Right atrium auricular region (tissue), 2 donors: Measurements from ENCODE around the gene DOCK1. TPM values are rescaled to one million over a fixed set of nuclear protein-coding genes. Genes with fewer than 3 reads are reported as not detected.
A peak's percentile ranks its signal among the peaks of the same experiment; 100 is the strongest.

ENCODE experiments used
- DNase-seq: peaks from one replicate; pipeline ENCODE4 v3.0.0-alpha.2; 2019; ENCODE audit warnings: low spot score
- H3K27ac ChIP-seq, 2 donors: fragments of 200-600 bp; sonication (generic); 1 replicate in 1 of 2; 2 replicates in 1 of 2; pipeline ENCODE4 v1.5.1; 2016 to 2019
- H3K27me3 ChIP-seq, 2 donors: fragments of 200-600 bp; sonication (generic); one replicate each; pipeline versions ENCODE4 v1.5.1 to v1.6.0; 2017 to 2019
- H3K36me3 ChIP-seq: fragments of 200-600 bp; sonication (generic); one replicate; pipeline ENCODE4 v1.5.1; 2016
- H3K4me1 ChIP-seq, 2 donors: fragments of 200-600 bp; sonication (generic); one replicate each; pipeline versions ENCODE4 v1.5.1 to v1.6.0; 2017 to 2019
- H3K4me3 ChIP-seq, 2 donors: fragments of 200-600 bp; sonication (generic); 1 replicate in 1 of 2; 2 replicates in 1 of 2; pipeline ENCODE4 v1.5.1; 2017 to 2019; ENCODE audit warnings: mild to moderate bottlenecking in 1 of 2, moderate library complexity in 1 of 2
- H3K9me3 ChIP-seq, 2 donors: fragments of 200-600 bp; sonication (generic); one replicate each; pipeline ENCODE4 v1.5.1; 2019
- total RNA-seq, 2 donors: library from RNA; depleted of rRNA; stranded (reverse); fragments of >200 nt; gene quantifications; one replicate each; pipeline ENCODE4 v1.1.0, GENCODE V29; 2016
- TF ChIP-seq, protein P1 (sequence below), 2 donors: fragments of 200-600 bp; sonication (generic); IDR thresholded peaks; one replicate each; pipeline ENCODE4 v1.5.1; 2019; ENCODE audit warnings: antibody characterized with exemption in 2 of 2

The DOCK1 gene
- total RNA-seq, 2 donors from 2014 or later, result 13.0 to 16.8 TPM

- H3K36me3 ChIP-seq, result peaks cover 3% of the 10 kb centered on the region
- DNase-seq, result no peak
- TF ChIP-seq, protein P1, sequence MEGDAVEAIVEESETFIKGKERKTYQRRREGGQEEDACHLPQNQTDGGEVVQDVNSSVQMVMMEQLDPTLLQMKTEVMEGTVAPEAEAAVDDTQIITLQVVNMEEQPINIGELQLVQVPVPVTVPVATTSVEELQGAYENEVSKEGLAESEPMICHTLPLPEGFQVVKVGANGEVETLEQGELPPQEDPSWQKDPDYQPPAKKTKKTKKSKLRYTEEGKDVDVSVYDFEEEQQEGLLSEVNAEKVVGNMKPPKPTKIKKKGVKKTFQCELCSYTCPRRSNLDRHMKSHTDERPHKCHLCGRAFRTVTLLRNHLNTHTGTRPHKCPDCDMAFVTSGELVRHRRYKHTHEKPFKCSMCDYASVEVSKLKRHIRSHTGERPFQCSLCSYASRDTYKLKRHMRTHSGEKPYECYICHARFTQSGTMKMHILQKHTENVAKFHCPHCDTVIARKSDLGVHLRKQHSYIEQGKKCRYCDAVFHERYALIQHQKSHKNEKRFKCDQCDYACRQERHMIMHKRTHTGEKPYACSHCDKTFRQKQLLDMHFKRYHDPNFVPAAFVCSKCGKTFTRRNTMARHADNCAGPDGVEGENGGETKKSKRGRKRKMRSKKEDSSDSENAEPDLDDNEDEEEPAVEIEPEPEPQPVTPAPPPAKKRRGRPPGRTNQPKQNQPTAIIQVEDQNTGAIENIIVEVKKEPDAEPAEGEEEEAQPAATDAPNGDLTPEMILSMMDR (IDR thresholded peaks at IDR 0.05), result no peak
- H3K4me3 ChIP-seq, result no peak overlapping the region
- no peaks in the 10 kb centered on the region for H3K9me3 ChIP-seq
- no peaks in the 10 kb centered on the region for H3K27me3 ChIP-seq
- no peak overlapping the region for H3K27ac ChIP-seq
- H3K4me1 ChIP-seq, result peaks cover 0 to 11% of the 10 kb centered on the region in 2 donors
These were observed 105.9 kb downstream of the DOCK1 start for GRCh38 chr10:127011174-127011573.

GRCh38 chr10:127012071-127012768, 107.0 kb downstream of the DOCK1 start:
- Histone ChIP-seq H3K27ac (peak overlapping the region in 1 of 2 donors; percentile 55), H3K4me1 (peaks cover 0 to 11% of the 10 kb centered on the region in 2 donors), H3K36me3 (no peaks in the 10 kb centered on the region), H3K27me3 (no peaks in the 10 kb centered on the region), H3K9me3 (no peaks in the 10 kb centered on the region), H3K4me3 (no peak overlapping the region)
- DNase-seq, result no peak
- TF ChIP-seq, protein P1 (IDR thresholded peaks at IDR 0.05), result no peak

DNA sequence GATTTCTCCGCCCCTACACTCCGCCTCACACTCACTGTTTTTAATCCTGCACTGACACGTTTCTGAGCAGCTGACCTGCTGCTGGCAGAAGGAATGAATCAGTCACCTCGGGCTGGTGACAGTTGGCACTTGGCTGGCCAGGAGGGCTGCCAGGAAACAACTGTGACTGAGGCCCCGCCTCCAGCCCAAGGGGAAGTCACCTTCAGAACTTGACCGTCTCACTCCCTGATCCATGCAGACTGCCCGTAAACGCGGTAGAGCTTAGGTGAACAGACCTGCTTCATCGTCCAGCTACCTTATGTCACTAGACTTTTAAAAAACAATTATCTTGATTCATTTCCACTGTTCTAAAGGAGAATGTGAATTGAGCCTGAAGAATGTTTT, 107.5 kb downstream of the DOCK1 start:
- DNase-seq, result peak; percentile 73
- Histone ChIP-seq H3K4me3 (peak overlapping the region in 1 of 2 donors; percentile 0), H3K4me1 (peaks cover 0 to 11% of the 10 kb centered on the region in 2 donors), H3K9me3 (no peaks in the 10 kb centered on the region), H3K27ac (peak overlapping the region; percentile 50 to 55), H3K27me3 (no peaks in the 10 kb centered on the region), H3K36me3 (no peaks in the 10 kb centered on the region)
- TF ChIP-seq, protein P1 (IDR thresholded peaks at IDR 0.05), result no peak

- H3K4me3 ChIP-seq, result peak overlapping the region in 1 of 2 donors; percentile 0
- H3K4me1 ChIP-seq, result peaks cover 0 to 11% of the 10 kb centered on the region in 2 donors
- no peak for DNase-seq
- TF ChIP-seq, protein P1 (IDR thresholded peaks at IDR 0.05), result no peak
- peak overlapping the region; percentile 50 to 55 for H3K27ac ChIP-seq
- H3K9me3 ChIP-seq, result no peaks in the 10 kb centered on the region
- H3K36me3 ChIP-seq, result no peaks in the 10 kb centered on the region
- H3K27me3 ChIP-seq, result no peaks in the 10 kb centered on the region
These were observed 108.0 kb downstream of the DOCK1 start for GRCh38 chr10:127013211-127013656.

DNA sequence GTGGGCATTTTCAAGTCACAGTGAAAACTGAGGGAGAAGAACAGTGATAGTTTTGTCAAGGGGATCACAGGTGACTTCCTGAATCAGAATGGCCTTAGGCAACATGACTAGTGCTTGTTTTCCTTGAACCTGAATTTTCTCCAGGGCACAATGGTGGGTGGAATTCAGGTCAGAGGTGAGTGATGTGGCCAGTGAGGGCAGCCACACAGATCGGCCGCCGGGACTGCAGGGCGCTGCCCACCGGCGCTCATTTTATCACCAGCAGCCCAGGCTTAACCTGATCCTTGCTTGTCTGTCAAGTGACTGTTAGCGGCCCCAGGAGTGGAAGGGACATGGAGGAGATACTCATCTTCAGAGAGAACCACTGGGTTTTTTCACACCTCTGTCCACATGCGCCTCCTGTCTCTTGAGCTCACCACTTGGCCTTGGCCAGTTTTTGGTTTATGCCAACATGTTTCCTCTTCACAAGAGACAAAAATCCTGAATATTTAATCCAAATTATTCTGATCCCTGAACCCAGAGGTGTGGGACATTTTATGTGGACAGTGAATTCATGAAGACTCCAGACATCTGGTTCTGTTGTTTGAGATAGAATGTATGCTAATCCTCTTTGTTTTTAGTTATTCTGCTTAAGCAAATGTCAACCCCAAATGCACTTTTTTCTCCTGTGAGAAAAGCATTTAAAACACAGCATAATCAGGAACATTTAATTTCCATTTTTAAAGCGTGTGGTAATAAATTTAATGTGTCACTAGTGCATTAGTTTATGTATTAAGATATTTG, 108.7 kb downstream of the DOCK1 start:
- DNase-seq, result no peak
- no peaks in the 10 kb centered on the region for H3K9me3 ChIP-seq
- H3K27me3 ChIP-seq, result no peaks in the 10 kb centered on the region
- no peak overlapping the region for H3K4me3 ChIP-seq
- no peaks in the 10 kb centered on the region for H3K36me3 ChIP-seq
- TF ChIP-seq, protein P1 (IDR thresholded peaks at IDR 0.05), result no peak
- H3K27ac ChIP-seq, result peak overlapping the region; percentile 50 to 55
- H3K4me1 ChIP-seq, result peaks cover 0 to 11% of the 10 kb centered on the region in 2 donors
